ENCODE data around the gene KRTAP9-1. TPM values are rescaled to one million over a fixed set of nuclear protein-coding genes. Genes with fewer than 3 reads are reported as not detected.

KRTAP9-1 gene
- total and polyA plus RNA-seq, 2 donors (not counting 3 experiments of a cell fraction or from before 2014, with no cell fraction given), result not detected

DNA sequence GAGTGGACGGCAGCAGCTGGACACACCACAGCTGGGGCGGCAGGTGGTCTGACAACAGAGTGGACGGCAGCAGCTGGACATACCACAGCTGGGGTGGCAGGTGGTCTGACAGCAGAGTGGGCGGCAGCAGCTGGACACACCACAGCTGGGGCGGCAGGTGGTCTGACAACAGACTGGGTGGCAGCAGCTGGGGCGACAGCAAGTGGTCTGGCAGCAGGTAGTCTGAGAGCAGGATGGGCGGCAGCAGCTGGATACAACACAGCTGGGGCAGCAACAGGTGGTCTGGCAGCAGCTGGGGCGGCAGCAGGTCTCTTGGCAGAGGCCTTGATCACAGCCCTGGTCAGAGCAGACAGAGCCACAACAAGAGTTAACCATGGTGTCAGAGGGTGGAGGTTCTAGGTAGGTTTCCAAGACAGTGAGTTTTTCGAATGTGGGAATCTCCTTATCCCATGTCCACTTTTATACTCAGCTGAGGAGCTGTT, 5.2 kb upstream of the KRTAP9-1 start, which contains the start of gene KRTAP4-1:
Gene KRTAP4-1 (minus strand): TSS at position 432 of the 482 bp plus-strand sequence. CDS start 57 bp downstream, at position 375.
- no peaks in the 10 kb centered on the region for H3K9me3 ChIP-seq (replicated peaks; ENCODE audit: control insufficient read depth, insufficient read depth, low read length)
- no peaks in the 10 kb centered on the region for H3K79me2 ChIP-seq (ENCODE audit: control insufficient read depth, insufficient read depth, low read length)
- POLR2A ChIA-PET, result no interaction called here
- H4K20me1 ChIP-seq (replicated peaks; ENCODE audit: control insufficient read depth, extremely low read depth, insufficient read depth, low read length), result no peaks in the 10 kb centered on the region
- intact Hi-C loops (cut with micrococcal nuclease), result no loop called here
- H3K9me1 ChIP-seq (replicated peaks; ENCODE audit: control insufficient read depth, extremely low read depth, insufficient read depth, low read length), result no peaks in the 10 kb centered on the region
- DNase-seq (ENCODE audit: low read depth, low spot score), result no peak
- TF ChIP-seq EZH2 (IDR thresholded peaks at IDR 0.05; ENCODE audit: borderline replicate concordance, low read depth, low read length, severe bottlenecking) (no peak), FOS (IDR thresholded peaks at IDR 0.05; ENCODE audit: borderline replicate concordance, insufficient read depth, low read length) (no peak), POLR2AphosphoS5 (IDR thresholded peaks at IDR 0.05; ENCODE audit: insufficient read depth, low read depth, low read length) (no peak), GATA2 (IDR thresholded peaks at IDR 0.05; ENCODE audit: insufficient read depth, insufficient read length, low read depth, low read length) (no peak), MYC (IDR thresholded peaks at IDR 0.05; ENCODE audit: low read depth, low read length) (no peak), JUN (IDR thresholded peaks at IDR 0.05; ENCODE audit: borderline replicate concordance, insufficient read depth, insufficient read length, low read depth) (no peak), POLR2A (IDR thresholded peaks at IDR 0.05; ENCODE audit: low read depth, low read length) (no peak)
- TF ChIP-seq, protein P1, sequence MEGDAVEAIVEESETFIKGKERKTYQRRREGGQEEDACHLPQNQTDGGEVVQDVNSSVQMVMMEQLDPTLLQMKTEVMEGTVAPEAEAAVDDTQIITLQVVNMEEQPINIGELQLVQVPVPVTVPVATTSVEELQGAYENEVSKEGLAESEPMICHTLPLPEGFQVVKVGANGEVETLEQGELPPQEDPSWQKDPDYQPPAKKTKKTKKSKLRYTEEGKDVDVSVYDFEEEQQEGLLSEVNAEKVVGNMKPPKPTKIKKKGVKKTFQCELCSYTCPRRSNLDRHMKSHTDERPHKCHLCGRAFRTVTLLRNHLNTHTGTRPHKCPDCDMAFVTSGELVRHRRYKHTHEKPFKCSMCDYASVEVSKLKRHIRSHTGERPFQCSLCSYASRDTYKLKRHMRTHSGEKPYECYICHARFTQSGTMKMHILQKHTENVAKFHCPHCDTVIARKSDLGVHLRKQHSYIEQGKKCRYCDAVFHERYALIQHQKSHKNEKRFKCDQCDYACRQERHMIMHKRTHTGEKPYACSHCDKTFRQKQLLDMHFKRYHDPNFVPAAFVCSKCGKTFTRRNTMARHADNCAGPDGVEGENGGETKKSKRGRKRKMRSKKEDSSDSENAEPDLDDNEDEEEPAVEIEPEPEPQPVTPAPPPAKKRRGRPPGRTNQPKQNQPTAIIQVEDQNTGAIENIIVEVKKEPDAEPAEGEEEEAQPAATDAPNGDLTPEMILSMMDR (IDR thresholded peaks at IDR 0.05; ENCODE audit: extremely low read depth in 1 of 2, insufficient read depth in 1 of 2, low read depth in 1 of 2, low read length in 2 of 2), result no peak
- TF ChIP-seq, protein P2, sequence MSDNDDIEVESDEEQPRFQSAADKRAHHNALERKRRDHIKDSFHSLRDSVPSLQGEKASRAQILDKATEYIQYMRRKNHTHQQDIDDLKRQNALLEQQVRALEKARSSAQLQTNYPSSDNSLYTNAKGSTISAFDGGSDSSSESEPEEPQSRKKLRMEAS (IDR thresholded peaks at IDR 0.05; ENCODE audit: insufficient read depth, insufficient read length), result no peak
- H3K27ac ChIP-seq (ENCODE audit: insufficient read depth, low read depth, low read length), result no peak within 1 kb of the TSS
- H3K27me3 ChIP-seq (ENCODE audit: control insufficient read depth in 2 of 2, insufficient read depth in 2 of 2, low read length in 2 of 2), result no peaks in the 10 kb centered on the region
- no peak for FAIRE-seq
- H3K4me2 ChIP-seq (ENCODE audit: insufficient read depth, low read length), result no peak within 1 kb of the TSS
- no TSS peak for BruUV-seq (replicated peaks)
- no peaks in the 10 kb centered on the region for H3K36me3 ChIP-seq (ENCODE audit: control insufficient read depth in 2 of 2, extremely low read depth in 1 of 2, insufficient read depth in 2 of 2, low read length in 2 of 2)
- H2AFZ ChIP-seq (ENCODE audit: low read depth, low read length), result no peak within 1 kb of the TSS
- CTCF ChIA-PET, result no interaction called here
- dilution Hi-C loops (cut with MboI; ENCODE audit: extremely low pct_ligation_motif_present, low sequenced_read_pairs), result no loop called here
- H3K9ac ChIP-seq (replicated peaks; ENCODE audit: extremely low read depth, insufficient read depth, low read length), result no peak within 1 kb of the TSS
- no peak within 1 kb of the TSS for H3K4me3 ChIP-seq (replicated peaks in 1 of 3; ENCODE audit: insufficient read depth in 1 of 3, low read depth in 1 of 3, low read length in 3 of 3)
- H3K4me1 ChIP-seq (ENCODE audit: control insufficient read depth, extremely low read depth, insufficient read depth, low read length), result no peaks in the 10 kb centered on the region

Data from endothelial cell of umbilical vein (primary cell).